Natural killer cell treated with Interleukin-12 subunit alpha and Interleukin-12 subunit beta and Interleukin-15 and Interleukin-18, amount 100 ng/mL, for 72 hours (primary cell): ENCODE measurements around the gene PAXIP1. TPM values are rescaled to one million over a fixed set of nuclear protein-coding genes. Genes with fewer than 3 reads are reported as not detected.

Experiments used
- total RNA-seq, 2 donors: library from RNA; stranded (reverse); gene quantifications; one replicate each; pipeline ENCODE4 v1.2.3, GENCODE V29; 2022

PAXIP1 gene
- total RNA-seq, 2 donors from 2014 or later, result 19.3 to 33.4 TPM

Other genes starting within 250 kb of the PAXIP1 start
- gene HTR5A, start 67.2 kb upstream of the PAXIP1 start, total RNA-seq, result not detected